ENCODE measurements around the gene CNNM1. TPM values are rescaled to one million over a fixed set of nuclear protein-coding genes. Genes with fewer than 3 reads are reported as not detected.

The CNNM1 gene
- total RNA-seq, 3 donors from 2014 or later, result 0.64 to 0.98 (median 0.88) TPM

DNA sequence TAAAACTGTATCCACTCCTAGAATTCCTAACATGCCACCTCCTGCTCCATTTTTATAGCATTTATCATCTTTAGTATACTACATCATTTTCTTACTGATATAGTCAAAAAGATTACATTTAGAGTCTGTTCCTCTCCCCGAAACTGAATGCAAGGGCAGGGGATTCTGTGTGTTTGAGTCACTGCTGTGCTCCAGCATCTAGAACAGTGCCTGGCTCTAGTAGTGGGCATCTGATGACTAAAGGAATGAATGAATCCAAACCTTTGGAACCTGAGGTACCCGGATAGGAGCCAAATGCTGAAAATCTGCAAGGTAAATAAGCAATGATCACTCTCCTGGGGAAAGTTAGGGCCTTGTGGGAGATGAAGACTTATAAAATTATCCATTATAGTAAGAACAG, 82.4 kb downstream of the CNNM1 start:
- no peak for DNase-seq (ENCODE audit: low spot score in 2 of 2)
- no peak overlapping the region for H3K4me3 ChIP-seq
- no peak overlapping the region for H3K27ac ChIP-seq
- H3K36me3 ChIP-seq, result no peaks in the 10 kb centered on the region
- H3K4me1 ChIP-seq, result no peaks in the 10 kb centered on the region
- no peaks in the 10 kb centered on the region for H3K27me3 ChIP-seq
- no peaks in the 10 kb centered on the region for H3K9me3 ChIP-seq
- TF ChIP-seq, protein P1, sequence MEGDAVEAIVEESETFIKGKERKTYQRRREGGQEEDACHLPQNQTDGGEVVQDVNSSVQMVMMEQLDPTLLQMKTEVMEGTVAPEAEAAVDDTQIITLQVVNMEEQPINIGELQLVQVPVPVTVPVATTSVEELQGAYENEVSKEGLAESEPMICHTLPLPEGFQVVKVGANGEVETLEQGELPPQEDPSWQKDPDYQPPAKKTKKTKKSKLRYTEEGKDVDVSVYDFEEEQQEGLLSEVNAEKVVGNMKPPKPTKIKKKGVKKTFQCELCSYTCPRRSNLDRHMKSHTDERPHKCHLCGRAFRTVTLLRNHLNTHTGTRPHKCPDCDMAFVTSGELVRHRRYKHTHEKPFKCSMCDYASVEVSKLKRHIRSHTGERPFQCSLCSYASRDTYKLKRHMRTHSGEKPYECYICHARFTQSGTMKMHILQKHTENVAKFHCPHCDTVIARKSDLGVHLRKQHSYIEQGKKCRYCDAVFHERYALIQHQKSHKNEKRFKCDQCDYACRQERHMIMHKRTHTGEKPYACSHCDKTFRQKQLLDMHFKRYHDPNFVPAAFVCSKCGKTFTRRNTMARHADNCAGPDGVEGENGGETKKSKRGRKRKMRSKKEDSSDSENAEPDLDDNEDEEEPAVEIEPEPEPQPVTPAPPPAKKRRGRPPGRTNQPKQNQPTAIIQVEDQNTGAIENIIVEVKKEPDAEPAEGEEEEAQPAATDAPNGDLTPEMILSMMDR (IDR thresholded peaks at IDR 0.05), result no peak
- no peak for TF ChIP-seq POLR2AphosphoS5 (IDR thresholded peaks at IDR 0.05)
- no peak for TF ChIP-seq POLR2A (IDR thresholded peaks at IDR 0.05)
- intact Hi-C loops (cut with DNase I; ENCODE audit: low total_unique reads), result no loop called here

DNA sequence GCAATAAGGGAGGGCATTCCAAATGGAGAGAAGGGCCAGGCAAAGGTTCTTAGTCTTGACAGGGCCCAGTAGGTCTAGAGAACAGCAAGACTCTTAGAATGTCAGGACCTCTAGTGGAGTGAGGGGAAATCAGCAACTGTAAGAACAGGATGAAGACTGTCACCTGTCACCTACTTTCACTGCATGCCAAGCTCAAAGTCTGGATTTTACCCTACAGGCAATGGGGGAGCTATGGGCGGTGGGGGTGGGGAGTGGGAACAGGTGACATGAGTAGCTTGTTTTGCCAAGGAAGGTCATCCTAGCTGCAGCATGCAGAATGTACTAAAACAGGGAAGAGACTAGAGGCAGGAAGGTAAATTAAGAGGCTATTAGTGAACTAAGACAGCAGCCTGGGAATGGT, 82.9 kb downstream of the CNNM1 start:
- Histone ChIP-seq H3K4me1 (no peaks in the 10 kb centered on the region), H3K36me3 (no peaks in the 10 kb centered on the region), H3K4me3 (no peak overlapping the region), H3K9me3 (no peaks in the 10 kb centered on the region), H3K27me3 (no peaks in the 10 kb centered on the region), H3K27ac (no peak overlapping the region)
- intact Hi-C loops (cut with DNase I; ENCODE audit: low total_unique reads), result no loop called here
- DNase-seq (ENCODE audit: low spot score in 2 of 2), result no peak
- TF ChIP-seq POLR2AphosphoS5 (IDR thresholded peaks at IDR 0.05), result no peak
- no peak for TF ChIP-seq POLR2A (IDR thresholded peaks at IDR 0.05)
- TF ChIP-seq, protein P1 (IDR thresholded peaks at IDR 0.05), result no peak

DNA sequence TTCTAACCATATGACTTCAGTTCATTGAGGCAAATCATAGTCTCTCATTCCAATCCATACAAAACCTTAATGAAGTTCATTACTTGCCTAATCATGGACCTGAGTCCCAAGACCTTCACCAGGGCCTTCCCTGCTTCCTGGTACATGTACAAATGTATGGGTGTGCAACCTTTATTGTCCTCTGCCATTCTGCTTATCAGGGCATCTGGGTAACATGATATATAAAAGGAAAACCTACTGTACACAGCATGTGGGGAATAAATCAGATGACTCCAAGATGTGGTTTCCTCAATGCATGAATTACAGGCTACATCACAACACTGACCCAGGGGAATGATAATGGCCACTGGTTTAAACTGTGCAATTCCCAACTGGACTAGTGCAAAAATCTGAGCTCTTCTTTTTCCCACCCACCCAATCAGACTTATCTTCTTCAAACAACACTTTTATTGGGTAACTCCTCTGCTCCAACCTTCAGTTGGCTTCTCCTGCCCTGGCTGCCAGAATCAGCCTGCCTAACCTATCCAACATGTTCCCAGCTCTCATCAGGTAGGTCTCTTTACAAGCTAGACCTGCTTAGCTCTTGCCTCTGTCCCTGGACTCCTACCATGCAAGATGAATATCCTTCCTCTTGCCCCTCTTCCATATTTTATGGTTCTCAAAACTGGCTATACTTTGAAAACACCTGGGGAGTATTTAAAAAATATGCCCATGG, 89.9 kb downstream of the CNNM1 start:
- no peaks in the 10 kb centered on the region for H3K27me3 ChIP-seq
- DNase-seq (ENCODE audit: low spot score in 2 of 2), result no peak
- intact Hi-C loops (cut with DNase I; ENCODE audit: low total_unique reads), result no loop called here
- no peak overlapping the region for H3K4me3 ChIP-seq
- H3K36me3 ChIP-seq, result peaks cover 4% of the 10 kb centered on the region
- TF ChIP-seq POLR2A (IDR thresholded peaks at IDR 0.05), result no peak
- no peak for TF ChIP-seq POLR2AphosphoS5 (IDR thresholded peaks at IDR 0.05)
- TF ChIP-seq, protein P1 (IDR thresholded peaks at IDR 0.05), result no peak
- no peaks in the 10 kb centered on the region for H3K4me1 ChIP-seq
- H3K9me3 ChIP-seq, result no peaks in the 10 kb centered on the region
- H3K27ac ChIP-seq, result no peak overlapping the region

DNA sequence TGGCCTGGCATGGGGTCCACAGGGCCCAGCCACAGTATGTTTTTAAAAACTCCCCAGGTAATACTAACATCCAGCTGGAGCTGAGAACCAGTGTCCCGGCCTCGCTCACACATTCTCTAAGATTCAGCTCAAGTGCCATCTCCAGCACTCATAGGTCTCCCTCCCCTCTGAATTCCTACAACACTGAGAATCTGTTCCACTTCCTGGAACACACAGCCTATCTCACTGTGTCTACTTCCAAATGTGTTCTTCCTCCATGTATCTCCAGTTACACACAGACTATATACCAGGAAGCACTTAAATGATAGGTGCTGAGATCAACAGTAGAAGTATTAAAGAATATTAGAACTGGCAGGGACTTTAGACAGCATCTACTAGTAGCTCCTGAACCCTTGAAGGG, 90.5 kb downstream of the CNNM1 start:
- TF ChIP-seq POLR2A (IDR thresholded peaks at IDR 0.05) (no peak), POLR2AphosphoS5 (IDR thresholded peaks at IDR 0.05) (no peak)
- TF ChIP-seq, protein P1 (IDR thresholded peaks at IDR 0.05), result no peak
- Histone ChIP-seq H3K4me1 (no peaks in the 10 kb centered on the region), H3K27me3 (no peaks in the 10 kb centered on the region), H3K9me3 (no peaks in the 10 kb centered on the region), H3K36me3 (peaks cover 4% of the 10 kb centered on the region), H3K27ac (no peak overlapping the region), H3K4me3 (no peak overlapping the region)
- intact Hi-C loops (cut with DNase I; ENCODE audit: low total_unique reads), result no loop called here
- no peak for DNase-seq (ENCODE audit: low spot score in 2 of 2)

DNA sequence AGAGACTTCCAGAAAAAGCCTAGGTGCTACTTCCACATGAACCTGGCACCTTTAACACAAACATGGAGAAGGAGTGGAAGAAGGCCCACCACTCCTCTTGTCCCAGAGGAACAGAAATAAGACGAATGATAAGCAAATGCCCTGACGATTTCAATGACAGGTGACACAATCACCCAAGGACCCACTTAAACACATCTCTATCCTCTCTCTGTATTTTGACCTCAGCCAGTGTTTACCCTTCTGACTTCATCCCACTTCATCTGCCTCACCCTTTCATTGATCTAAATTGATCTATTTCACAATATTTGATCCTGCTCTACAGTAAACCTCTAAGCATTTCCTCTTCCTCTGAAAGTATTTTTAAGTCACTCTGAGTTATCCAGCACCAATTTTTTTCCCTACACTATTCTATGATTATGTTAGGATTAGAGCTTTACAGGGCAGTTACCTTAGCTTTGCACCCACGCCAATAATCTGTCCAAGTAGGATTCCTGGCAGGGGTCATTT, 92.1 kb downstream of the CNNM1 start:
- DNase-seq (ENCODE audit: low spot score in 2 of 2), result no peak
- intact Hi-C loops (cut with DNase I; ENCODE audit: low total_unique reads), result no loop called here
- Histone ChIP-seq H3K9me3 (no peaks in the 10 kb centered on the region), H3K36me3 (peaks cover 4% of the 10 kb centered on the region), H3K4me1 (no peaks in the 10 kb centered on the region), H3K27me3 (no peaks in the 10 kb centered on the region), H3K27ac (no peak overlapping the region), H3K4me3 (no peak overlapping the region)
- TF ChIP-seq, protein P1 (IDR thresholded peaks at IDR 0.05), result no peak
- no peak for TF ChIP-seq POLR2AphosphoS5 (IDR thresholded peaks at IDR 0.05)
- no peak for TF ChIP-seq POLR2A (IDR thresholded peaks at IDR 0.05)
